Measurements from ENCODE around the gene ITPR2. TPM values are rescaled to one million over a fixed set of nuclear protein-coding genes. Genes with fewer than 3 reads are reported as not detected.

ITPR2 gene
- total RNA-seq, 4 donors from 2014 or later, result 32.6 to 87.5 (median 51.9) TPM

- H3K4me1 ChIP-seq, result no peaks in the 10 kb centered on the region
- no peaks in the 10 kb centered on the region for H3K27me3 ChIP-seq
- TF ChIP-seq CTCF (IDR thresholded peaks at IDR 0.05) (no peak), POLR2A (IDR thresholded peaks at IDR 0.05) (no peak)
- no peak overlapping the region for H3K27ac ChIP-seq
- no peaks in the 10 kb centered on the region for H3K36me3 ChIP-seq
- no peaks in the 10 kb centered on the region for H3K9me3 ChIP-seq
- no peak overlapping the region for H3K4me3 ChIP-seq
- DNase-seq, result no peak
Observed at GRCh38 chr12:26535826-26536225, 297.2 kb downstream of the ITPR2 start.

- DNase-seq, result no peak
- no peaks in the 10 kb centered on the region for H3K36me3 ChIP-seq
- no peak overlapping the region for H3K4me3 ChIP-seq
- H3K27ac ChIP-seq, result no peak overlapping the region
- TF ChIP-seq POLR2A (IDR thresholded peaks at IDR 0.05) (no peak), CTCF (IDR thresholded peaks at IDR 0.05) (no peak)
- H3K9me3 ChIP-seq, result no peaks in the 10 kb centered on the region
- no peaks in the 10 kb centered on the region for H3K27me3 ChIP-seq
- H3K4me1 ChIP-seq, result no peaks in the 10 kb centered on the region
Observed at GRCh38 chr12:26534071-26534470, 298.9 kb downstream of the ITPR2 start.

GRCh38 chr12:26533211-26533610, 299.8 kb downstream of the ITPR2 start:
- Histone ChIP-seq H3K36me3 (no peaks in the 10 kb centered on the region), H3K27ac (no peak overlapping the region), H3K4me1 (no peaks in the 10 kb centered on the region), H3K9me3 (no peaks in the 10 kb centered on the region), H3K4me3 (no peak overlapping the region), H3K27me3 (no peaks in the 10 kb centered on the region)
- no peak for DNase-seq
- TF ChIP-seq POLR2A (IDR thresholded peaks at IDR 0.05) (no peak), CTCF (IDR thresholded peaks at IDR 0.05) (no peak)

- H3K4me1 ChIP-seq, result no peaks in the 10 kb centered on the region
- H3K36me3 ChIP-seq, result no peaks in the 10 kb centered on the region
- no peak overlapping the region for H3K27ac ChIP-seq
- no peak overlapping the region for H3K4me3 ChIP-seq
- no peaks in the 10 kb centered on the region for H3K27me3 ChIP-seq
- peaks cover 0 to 6% (median 0%) of the 10 kb centered on the region in 4 donors for H3K9me3 ChIP-seq
- TF ChIP-seq CTCF (IDR thresholded peaks at IDR 0.05), result no peak
- no peak for TF ChIP-seq POLR2A (IDR thresholded peaks at IDR 0.05)
- DNase-seq, result no peak
Observed at GRCh38 chr12:26530461-26530860, 302.5 kb downstream of the ITPR2 start.

- Histone ChIP-seq H3K36me3 (no peaks in the 10 kb centered on the region), H3K4me3 (no peak overlapping the region), H3K4me1 (no peaks in the 10 kb centered on the region), H3K27me3 (no peaks in the 10 kb centered on the region), H3K9me3 (peaks cover 0 to 12% (median 0%) of the 10 kb centered on the region in 4 donors), H3K27ac (no peak overlapping the region)
- DNase-seq, result no peak
- TF ChIP-seq POLR2A (IDR thresholded peaks at IDR 0.05), result no peak
- no peak for TF ChIP-seq CTCF (IDR thresholded peaks at IDR 0.05)
Observed at GRCh38 chr12:26528943-26529342, 304.1 kb downstream of the ITPR2 start.

- TF ChIP-seq POLR2A (IDR thresholded peaks at IDR 0.05), result no peak
- TF ChIP-seq CTCF (IDR thresholded peaks at IDR 0.05), result no peak
- no peak overlapping the region for H3K27ac ChIP-seq
- no peak for DNase-seq
Observed at GRCh38 chr12:26527682-26528081, 305.3 kb downstream of the ITPR2 start.

More at GRCh38 chr12:26527682-26528081, 305.3 kb downstream of the ITPR2 start:
- Histone ChIP-seq H3K4me3 (no peak overlapping the region), H3K4me1 (peaks cover 0 to 5% (median 0%) of the 10 kb centered on the region in 4 donors), H3K36me3 (no peaks in the 10 kb centered on the region), H3K27me3 (no peaks in the 10 kb centered on the region), H3K9me3 (peaks cover 0 to 12% (median 0%) of the 10 kb centered on the region in 4 donors)

Measured in Peyer's patch (tissue), 4 donors.